ENCODE data around the gene CEACAM7. TPM values are rescaled to one million over a fixed set of nuclear protein-coding genes. Genes with fewer than 3 reads are reported as not detected.

The CEACAM7 gene
- total and polyA plus RNA-seq, 10 of the 15 experiments (the other 5 are each of a cell fraction or from before 2014, with no cell fraction given): not detected

DNA sequence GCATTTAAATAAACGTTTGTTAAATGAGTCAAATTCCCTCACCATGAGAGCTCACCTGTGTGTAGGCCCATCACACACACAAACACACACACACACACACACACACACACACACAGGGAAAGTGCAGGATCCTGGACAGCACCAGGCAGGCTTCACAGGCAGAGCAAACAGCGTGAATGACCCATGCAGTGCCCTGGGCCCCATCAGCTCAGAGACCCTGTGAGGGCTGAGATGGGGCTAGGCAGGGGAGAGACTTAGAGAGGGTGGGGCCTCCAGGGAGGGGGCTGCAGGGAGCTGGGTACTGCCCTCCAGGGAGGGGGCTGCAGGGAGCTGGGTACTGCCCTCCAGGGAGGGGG is 11.9 kb upstream of the CEACAM7 start:
- CTCF ChIA-PET: interaction anchor here (1.0 to 4.7 kb wide), 3 partner anchors 10 to 58 kb away, joined by 3 to 37 read pairs (median 3); no protein-coding TSS in a partner anchor
- POLR2A ChIA-PET: no interaction called here

DNA sequence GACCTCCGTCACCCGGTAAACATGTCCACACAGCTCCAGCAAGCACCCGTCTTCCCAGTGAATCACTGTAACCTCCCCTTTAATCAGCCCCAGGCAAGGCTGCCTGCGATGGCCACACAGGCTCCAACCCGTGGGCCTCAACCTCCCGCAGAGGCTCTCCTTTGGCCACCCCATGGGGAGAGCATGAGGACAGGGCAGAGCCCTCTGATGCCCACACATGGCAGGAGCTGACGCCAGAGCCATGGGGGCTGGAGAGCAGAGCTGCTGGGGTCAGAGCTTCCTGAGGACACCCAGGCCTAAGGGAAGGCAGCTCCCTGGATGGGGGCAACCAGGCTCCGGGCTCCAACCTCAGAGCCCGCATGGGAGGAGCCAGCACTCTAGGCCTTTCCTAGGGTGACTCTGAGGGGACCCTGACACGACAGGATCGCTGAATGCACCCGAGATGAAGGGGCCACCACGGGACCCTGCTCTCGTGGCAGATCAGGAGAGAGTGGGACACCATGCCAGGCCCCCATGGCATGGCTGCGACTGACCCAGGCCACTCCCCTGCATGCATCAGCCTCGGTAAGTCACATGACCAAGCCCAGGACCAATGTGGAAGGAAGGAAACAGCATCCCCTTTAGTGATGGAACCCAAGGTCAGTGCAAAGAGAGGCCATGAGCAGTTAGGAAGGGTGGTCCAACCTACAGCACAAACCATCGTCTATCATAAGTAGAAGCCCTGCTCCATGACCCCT is 11.3 kb upstream of the CEACAM7 start:
- intact Hi-C loops (cut with micrococcal nuclease; ENCODE audit: unreplicated experiment) (no loop called here), in situ Hi-C loops (cut with MboI) (no loop called here)
- Histone ChIP-seq H3K4me2 (ENCODE audit: control insufficient read depth, insufficient read depth) (no peak overlapping the region), H3K27me3 (replicated peaks in 1 of 2; ENCODE audit: control insufficient read depth in 2 of 2, insufficient read depth in 2 of 2, low read length in 1 of 2) (peaks cover 2% of the 10 kb centered on the region in 2 experiments; a peak in 3 of 4 replicates), H3K79me2 (ENCODE audit: control insufficient read depth, insufficient read depth, low read length) (no peaks in the 10 kb centered on the region), H2AFZ (ENCODE audit: control insufficient read depth, low read depth, low read length) (no peak overlapping the region), H3K27ac (ENCODE audit: control insufficient read depth, insufficient read depth) (no peak overlapping the region), H3K4me3 (no peak overlapping the region), H4K20me1 (ENCODE audit: control insufficient read depth, insufficient read depth) (no peaks in the 10 kb centered on the region), H3K4me1 (ENCODE audit: control insufficient read depth, insufficient read depth, low read length) (no peaks in the 10 kb centered on the region), H3K9ac (ENCODE audit: control insufficient read depth, insufficient read depth, low read length) (no peak overlapping the region), H3K9me3 (replicated peaks; ENCODE audit: control insufficient read depth, insufficient read depth, low read length) (no peaks in the 10 kb centered on the region), H3K36me3 (ENCODE audit: control insufficient read depth in 2 of 2, insufficient read depth in 2 of 2, low read length in 1 of 2) (no peaks in the 10 kb centered on the region)
- RAD21 ChIA-PET (ENCODE audit: unreplicated experiment): interaction anchor here (1.4 kb wide), 1 partner anchor 57 kb away, joined by 3 read pairs; no protein-coding TSS in a partner anchor
- BruUV-seq (replicated peaks): no TSS peak
- FAIRE-seq (no peak), ATAC-seq (no peak), DNase-seq (ENCODE audit: low read depth, low spot score) (no peak)
- WGBS (ENCODE audit: insufficient coverage, insufficient replicate concordance, low lambda C conversion rate, missing lambda C conversion rate): 24% methylated on average over 17 of the region's 17 CpGs
- POLR2A ChIA-PET: no interaction called here
- CTCF ChIA-PET: interaction anchor here (0.7 to 4.7 kb wide), 4 partner anchors 10 to 58 kb away, joined by 3 to 37 read pairs (median 4); no protein-coding TSS in a partner anchor
- SMC1A ChIA-PET (ENCODE audit: uncharacterized antibody, unreplicated experiment): interaction anchor here (2.0 kb wide), 1 partner anchor 58 kb away, joined by 6 read pairs; no protein-coding TSS in a partner anchor
- no peak for TF ChIP-seq HDGF (IDR thresholded peaks at IDR 0.05)
- no peak for TF ChIP-seq HDAC6 (IDR thresholded peaks at IDR 0.05; ENCODE audit: unreplicated experiment)
- TF ChIP-seq JUND (IDR thresholded peaks at IDR 0.05; ENCODE audit: low read depth, low read length): no peak
- TF ChIP-seq NFXL1 (IDR thresholded peaks at IDR 0.05; ENCODE audit: borderline replicate concordance): no peak
- TF ChIP-seq BMI1 (IDR thresholded peaks at IDR 0.05; ENCODE audit: borderline replicate concordance): no peak
- TF ChIP-seq CBFB (IDR thresholded peaks at IDR 0.05; ENCODE audit: low read depth): no peak

More for the DNA sequence above, 11.9 kb upstream of the CEACAM7 start:
- H3K79me2 ChIP-seq (ENCODE audit: control insufficient read depth, insufficient read depth, low read length): no peaks in the 10 kb centered on the region
- H2AFZ ChIP-seq (ENCODE audit: control insufficient read depth, low read depth, low read length): no peak overlapping the region
- BruUV-seq (replicated peaks): no TSS peak
- no peaks in the 10 kb centered on the region for H3K36me3 ChIP-seq (ENCODE audit: control insufficient read depth in 2 of 2, insufficient read depth in 2 of 2, low read length in 1 of 2)
- H3K4me3 ChIP-seq: no peak overlapping the region
- in situ Hi-C loops (cut with MboI): no loop called here
- no peak overlapping the region for H3K9ac ChIP-seq (ENCODE audit: control insufficient read depth, insufficient read depth, low read length)
- peaks cover 2% of the 10 kb centered on the region in 2 experiments; a peak in 3 of 4 replicates for H3K27me3 ChIP-seq (replicated peaks in 1 of 2; ENCODE audit: control insufficient read depth in 2 of 2, insufficient read depth in 2 of 2, low read length in 1 of 2)
- TF ChIP-seq MEF2A (IDR thresholded peaks at IDR 0.05; ENCODE audit: insufficient read depth, low read depth, low read length) (no peak), RAD51 (IDR thresholded peaks at IDR 0.05) (no peak), MXI1 (IDR thresholded peaks at IDR 0.05; ENCODE audit: low read depth, low read length) (no peak), JUNB (IDR thresholded peaks at IDR 0.05) (no peak), CREM (IDR thresholded peaks at IDR 0.05; ENCODE audit: low read depth) (no peak), WRNIP1 (IDR thresholded peaks at IDR 0.05; ENCODE audit: borderline replicate concordance, low read depth, low read length) (no peak), SUZ12 (IDR thresholded peaks at IDR 0.05; ENCODE audit: unreplicated experiment) (no peak), ZNF384 (IDR thresholded peaks at IDR 0.05; ENCODE audit: borderline replicate concordance, low read depth, low read length) (no peak), POLR2A (IDR thresholded peaks at IDR 0.05; ENCODE audit: low read depth, low read length) (no peak), YY1 (IDR thresholded peaks at IDR 0.05; ENCODE audit: low read depth, low read length) (no peak), BRCA1 (IDR thresholded peaks at IDR 0.05; ENCODE audit: low read depth, low read length) (no peak), SRF (IDR thresholded peaks at IDR 0.05; ENCODE audit: low read depth in 2 of 2, low read length in 2 of 2) (no peak)
- ChIA-PET SMC1A (ENCODE audit: uncharacterized antibody, unreplicated experiment) (no interaction called here), RAD21 (ENCODE audit: unreplicated experiment) (interaction anchor here (1.4 kb wide), 1 partner anchor 58 kb away, joined by 3 read pairs; no protein-coding TSS in a partner anchor)
- FAIRE-seq (no peak), ATAC-seq (no peak), DNase-seq (ENCODE audit: low read depth, low spot score) (no peak)
- H3K4me2 ChIP-seq (ENCODE audit: control insufficient read depth, insufficient read depth): no peak overlapping the region
- H4K20me1 ChIP-seq (ENCODE audit: control insufficient read depth, insufficient read depth): no peaks in the 10 kb centered on the region
- no peaks in the 10 kb centered on the region for H3K4me1 ChIP-seq (ENCODE audit: control insufficient read depth, insufficient read depth, low read length)
- WGBS (ENCODE audit: insufficient coverage, insufficient replicate concordance, low lambda C conversion rate, missing lambda C conversion rate): 0% methylated on average over 2 of the region's 2 CpGs
- intact Hi-C loops (cut with micrococcal nuclease; ENCODE audit: unreplicated experiment): loop anchor here (2.0 kb wide), 1 partner anchor 57 kb away; no protein-coding TSS in a partner anchor
- no peak overlapping the region for H3K27ac ChIP-seq (ENCODE audit: control insufficient read depth, insufficient read depth)
- H3K9me3 ChIP-seq (replicated peaks; ENCODE audit: control insufficient read depth, insufficient read depth, low read length): no peaks in the 10 kb centered on the region
